GM08714 (cell line): ENCODE data around the gene CEACAM21.

Experiments
- H3K4me3 ChIP-seq: fragments of 200-500 bp; sonication (Bioruptor generic); 2 replicates; pipeline ENCODE4 v1.5.1; 2014; ENCODE audit warnings: mild to moderate bottlenecking, low read length, inconsistent platforms
- ZNF274 ChIP-seq: IDR thresholded peaks from 2 replicates; pipeline ENCODE4 v1.6.1; 2012; ENCODE audit warnings: mild to moderate bottlenecking, low read depth, low read length

The CEACAM21 gene

GRCh38 chr19:41575998-41576397 is at the start of gene CEACAM21:
Gene CEACAM21, plus strand, starts transcription at chr19:41576166. Its CDS starts 109 bp downstream, at chr19:41576275.
- no peak for TF ChIP-seq ZNF274
- no peak within 1 kb of the TSS; the same call in 1 of the 2 replicates for H3K4me3 ChIP-seq

GRCh38 chr19:41527089-41527488 is 48.9 kb upstream of the CEACAM21 start:
- TF ChIP-seq ZNF274, result no peak
- H3K4me3 ChIP-seq, result no peak overlapping the region

GRCh38 chr19:41528106-41528505 is 47.9 kb upstream of the CEACAM21 start:
- TF ChIP-seq ZNF274, result no peak
- no peak overlapping the region for H3K4me3 ChIP-seq

- peak overlapping the region; percentile 31; the same call in 1 of the 2 replicates for H3K4me3 ChIP-seq
- TF ChIP-seq ZNF274, result no peak
Observed at GRCh38 chr19:41529484-41530183, 46.3 kb upstream of the CEACAM21 start.

GRCh38 chr19:41530184-41530534 is 45.8 kb upstream of the CEACAM21 start:
- H3K4me3 ChIP-seq, result peak overlapping the region; percentile 31; the same call in 1 of the 2 replicates
- no peak for TF ChIP-seq ZNF274

GRCh38 chr19:41530761-41531301 is 45.1 kb upstream of the CEACAM21 start:
- no peak for TF ChIP-seq ZNF274
- peak overlapping the region; percentile 63; the same call in 1 of the 2 replicates for H3K4me3 ChIP-seq

- no peak for TF ChIP-seq ZNF274
- peak overlapping the region; percentile 63; the same call in 1 of the 2 replicates for H3K4me3 ChIP-seq
Observed at GRCh38 chr19:41531438-41532311, 44.3 kb upstream of the CEACAM21 start.

- no peak overlapping the region for H3K4me3 ChIP-seq
- no peak for TF ChIP-seq ZNF274
Observed at GRCh38 chr19:41532526-41532925, 43.4 kb upstream of the CEACAM21 start.

- H3K4me3 ChIP-seq, result no peak overlapping the region
- no peak for TF ChIP-seq ZNF274
Observed at GRCh38 chr19:41533671-41534215, 42.2 kb upstream of the CEACAM21 start.

- peak overlapping the region; percentile 47 for H3K4me3 ChIP-seq
- no peak for TF ChIP-seq ZNF274
Observed at GRCh38 chr19:41535029-41535622, 40.8 kb upstream of the CEACAM21 start.

GRCh38 chr19:41537789-41538188 is 38.2 kb upstream of the CEACAM21 start:
- H3K4me3 ChIP-seq, result no peak overlapping the region
- no peak for TF ChIP-seq ZNF274

- H3K4me3 ChIP-seq, result no peak overlapping the region
- no peak for TF ChIP-seq ZNF274
Observed at GRCh38 chr19:41540041-41540695, 35.8 kb upstream of the CEACAM21 start.

GRCh38 chr19:41541990-41542584 is 33.9 kb upstream of the CEACAM21 start:
- TF ChIP-seq ZNF274, result no peak

GRCh38 chr19:41542622-41543021 is 33.3 kb upstream of the CEACAM21 start:
- H3K4me3 ChIP-seq, result no peak overlapping the region
- TF ChIP-seq ZNF274, result no peak

More at GRCh38 chr19:41541990-41542584, 33.9 kb upstream of the CEACAM21 start:
- no peak overlapping the region for H3K4me3 ChIP-seq
